ENCODE results near the gene ANKRD11.

Gene ANKRD11

DNA sequence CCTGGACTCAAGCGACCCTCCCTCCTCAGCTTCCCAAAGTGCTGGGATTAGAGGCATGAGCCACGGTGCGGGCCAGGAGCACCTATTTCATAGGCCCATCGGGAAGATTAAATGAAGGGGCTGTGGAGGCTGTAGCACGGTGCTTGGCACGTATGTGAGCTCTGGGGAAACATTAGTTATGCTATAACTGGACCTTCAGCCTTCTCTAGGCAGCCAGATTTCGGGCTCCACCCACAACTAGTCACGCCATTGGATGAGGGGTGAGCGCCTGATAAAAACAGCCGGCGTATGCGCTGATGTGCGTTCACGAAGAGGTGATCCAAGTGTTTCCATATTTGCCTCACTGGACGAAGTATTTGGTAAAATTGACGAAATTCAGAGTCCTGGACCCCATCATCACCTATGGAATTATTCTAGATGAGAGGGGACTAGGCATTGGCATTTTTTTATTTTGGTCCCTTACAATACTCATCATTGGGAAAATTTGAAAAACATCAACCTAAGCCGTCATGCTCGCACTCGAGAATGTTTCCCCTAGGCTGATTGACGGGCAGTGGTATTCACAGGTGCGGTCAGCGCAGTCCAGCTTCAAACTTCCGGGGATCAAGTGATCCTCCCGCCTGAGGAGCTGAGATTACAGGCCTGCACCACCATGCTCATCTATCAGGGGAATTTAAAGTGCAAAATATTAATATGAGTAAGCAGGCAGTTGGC lies 1.8 kb upstream of the ANKRD11 start:
- TF ChIP-seq, protein P1, sequence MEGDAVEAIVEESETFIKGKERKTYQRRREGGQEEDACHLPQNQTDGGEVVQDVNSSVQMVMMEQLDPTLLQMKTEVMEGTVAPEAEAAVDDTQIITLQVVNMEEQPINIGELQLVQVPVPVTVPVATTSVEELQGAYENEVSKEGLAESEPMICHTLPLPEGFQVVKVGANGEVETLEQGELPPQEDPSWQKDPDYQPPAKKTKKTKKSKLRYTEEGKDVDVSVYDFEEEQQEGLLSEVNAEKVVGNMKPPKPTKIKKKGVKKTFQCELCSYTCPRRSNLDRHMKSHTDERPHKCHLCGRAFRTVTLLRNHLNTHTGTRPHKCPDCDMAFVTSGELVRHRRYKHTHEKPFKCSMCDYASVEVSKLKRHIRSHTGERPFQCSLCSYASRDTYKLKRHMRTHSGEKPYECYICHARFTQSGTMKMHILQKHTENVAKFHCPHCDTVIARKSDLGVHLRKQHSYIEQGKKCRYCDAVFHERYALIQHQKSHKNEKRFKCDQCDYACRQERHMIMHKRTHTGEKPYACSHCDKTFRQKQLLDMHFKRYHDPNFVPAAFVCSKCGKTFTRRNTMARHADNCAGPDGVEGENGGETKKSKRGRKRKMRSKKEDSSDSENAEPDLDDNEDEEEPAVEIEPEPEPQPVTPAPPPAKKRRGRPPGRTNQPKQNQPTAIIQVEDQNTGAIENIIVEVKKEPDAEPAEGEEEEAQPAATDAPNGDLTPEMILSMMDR (IDR thresholded peaks at IDR 0.05; ENCODE audit: control extremely low read depth, extremely low read depth, low read depth, missing control alignments), result no peak
- ChIA-PET CTCF (no interaction called here), POLR2A (no interaction called here)
- DNase-seq (ENCODE audit: extremely low spot score), result no peak

DNA sequence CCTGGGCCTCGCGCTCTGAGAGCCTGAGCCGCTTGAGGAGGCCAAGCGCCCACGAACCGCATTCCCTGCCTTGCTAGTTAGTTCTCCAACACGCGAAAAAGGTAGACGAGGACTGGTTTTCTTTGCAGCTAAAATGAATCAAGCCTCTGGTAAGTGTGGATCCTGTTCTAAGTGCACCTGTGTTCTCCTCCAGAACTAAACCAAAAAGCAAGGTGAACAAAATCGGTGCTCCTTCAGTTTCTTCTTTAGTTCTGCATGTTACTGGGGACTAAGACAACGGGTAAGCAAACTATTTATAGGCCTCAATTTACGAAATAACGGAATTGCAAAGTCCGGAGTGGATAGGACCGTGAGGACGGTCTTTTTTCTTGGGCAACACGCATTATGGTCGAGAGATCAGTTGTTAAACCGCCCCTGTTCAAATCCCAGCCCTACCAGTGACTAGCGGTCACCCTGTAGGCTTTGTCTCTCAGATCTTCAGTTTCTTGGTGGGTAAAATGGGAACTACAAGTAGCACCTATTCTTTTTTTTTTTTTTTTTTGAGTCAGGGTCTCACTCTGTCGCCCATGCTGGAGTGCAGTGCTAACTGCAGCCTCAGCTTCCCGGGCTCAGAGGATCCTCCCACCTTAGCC lies 993 bp upstream of the ANKRD11 start:
- ChIA-PET CTCF (interaction anchor here (1.0 kb wide), 1 partner anchor 18 kb away, joined by 3 read pairs; no protein-coding TSS in a partner anchor), POLR2A (interaction anchor here (0.5 to 0.6 kb wide), 2 partner anchors 14 to 155 kb away, joined by 3 to 5 read pairs; no protein-coding TSS in a partner anchor)
- no peak for DNase-seq (ENCODE audit: extremely low spot score)
- TF ChIP-seq, protein P1 (IDR thresholded peaks at IDR 0.05; ENCODE audit: control extremely low read depth, extremely low read depth, low read depth, missing control alignments), result no peak

DNA sequence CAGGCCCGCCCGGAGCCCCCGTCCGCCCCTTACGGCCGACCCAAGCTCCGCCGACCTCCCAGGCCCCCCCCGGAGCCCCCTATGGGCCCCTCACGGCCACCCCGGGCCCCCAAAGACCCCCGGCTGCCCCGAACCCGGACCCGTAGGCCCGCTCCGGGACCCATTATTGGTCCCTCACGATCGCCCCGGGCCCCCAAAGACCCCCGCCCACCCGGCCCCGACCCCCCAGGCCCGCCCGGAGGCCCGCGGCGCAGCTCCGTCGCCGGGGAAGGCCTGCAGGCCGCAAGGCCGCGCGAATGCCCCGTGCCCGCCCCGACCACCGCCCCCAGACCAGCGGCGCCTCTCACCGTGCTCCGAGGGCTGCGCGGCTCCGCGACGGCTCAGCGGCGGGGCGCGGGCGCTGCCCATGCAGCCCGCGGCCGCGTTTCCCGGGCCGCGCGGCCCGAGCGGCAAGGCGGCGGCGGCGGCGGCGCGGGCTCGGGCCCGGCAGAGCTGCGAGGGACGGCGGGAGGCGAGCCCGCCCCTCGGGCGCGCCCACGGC lies 393 bp downstream of the ANKRD11 start:
- ChIA-PET POLR2A (interaction anchor here (1.3 kb wide), 1 partner anchor 11 kb away, joined by 3 read pairs; no protein-coding TSS in a partner anchor), CTCF (interaction anchor here (1.3 kb wide), 1 partner anchor 13 kb away, joined by 4 read pairs; no protein-coding TSS in a partner anchor)

DNA sequence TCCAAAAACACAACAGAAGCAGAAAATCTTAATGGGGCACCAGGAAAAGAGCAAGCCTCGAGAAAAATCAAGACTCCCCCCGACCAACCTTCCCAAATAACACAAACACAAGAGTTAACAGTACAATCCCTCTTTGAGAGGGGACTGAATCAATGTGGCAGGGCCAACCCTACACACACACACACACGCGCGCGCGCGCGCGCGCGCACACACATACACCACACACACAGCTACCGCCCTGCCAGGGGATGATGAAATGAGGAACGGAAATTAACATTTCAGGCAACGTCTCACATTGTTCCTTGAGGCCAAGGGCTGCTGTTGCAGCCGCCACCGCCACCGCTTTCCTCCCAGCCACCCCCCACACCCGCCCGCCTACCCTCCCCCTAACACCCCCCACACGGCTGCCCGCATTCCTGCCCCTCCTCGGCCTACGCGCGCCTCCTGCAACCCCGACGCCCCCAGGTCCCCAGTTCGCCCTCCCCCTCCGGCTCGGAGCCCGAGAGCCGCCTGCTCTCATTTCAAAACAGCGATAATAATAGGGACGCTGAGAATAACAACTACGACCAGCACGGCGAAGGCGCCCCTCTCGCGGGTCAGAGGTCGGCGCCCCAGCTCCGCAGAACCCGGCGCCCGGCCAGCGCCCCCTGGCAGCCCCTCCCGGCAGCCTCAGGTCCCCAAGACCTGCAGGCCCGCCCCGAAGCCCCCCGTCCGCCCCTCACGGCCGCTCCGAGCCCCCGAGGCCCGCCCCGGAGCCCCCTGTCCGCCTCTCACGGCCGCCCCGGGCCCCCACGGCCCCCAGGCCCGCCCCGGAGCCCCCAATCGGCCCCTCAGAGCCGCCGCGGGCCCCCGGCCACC lies 1.1 kb downstream of the ANKRD11 start:
- TF ChIP-seq, protein P1 (IDR thresholded peaks at IDR 0.05; ENCODE audit: control extremely low read depth, extremely low read depth, low read depth, missing control alignments), result peak; percentile 10
- ChIA-PET CTCF (interaction anchor here (1.0 to 1.5 kb wide), 5 partner anchors 10 to 75 kb away, joined by 3 to 5 read pairs (median 4); no protein-coding TSS in a partner anchor), POLR2A (interaction anchor here (0.6 to 1.3 kb wide), 3 partner anchors 10 to 167 kb away, joined by 3 to 8 read pairs (median 4); no protein-coding TSS in a partner anchor)
- DNase-seq (ENCODE audit: extremely low spot score), result peak; percentile 73

More for the DNA sequence above, 393 bp downstream of the ANKRD11 start:
- no peak for DNase-seq (ENCODE audit: extremely low spot score)
- TF ChIP-seq, protein P1 (IDR thresholded peaks at IDR 0.05; ENCODE audit: control extremely low read depth, extremely low read depth, low read depth, missing control alignments), result no peak

DNA sequence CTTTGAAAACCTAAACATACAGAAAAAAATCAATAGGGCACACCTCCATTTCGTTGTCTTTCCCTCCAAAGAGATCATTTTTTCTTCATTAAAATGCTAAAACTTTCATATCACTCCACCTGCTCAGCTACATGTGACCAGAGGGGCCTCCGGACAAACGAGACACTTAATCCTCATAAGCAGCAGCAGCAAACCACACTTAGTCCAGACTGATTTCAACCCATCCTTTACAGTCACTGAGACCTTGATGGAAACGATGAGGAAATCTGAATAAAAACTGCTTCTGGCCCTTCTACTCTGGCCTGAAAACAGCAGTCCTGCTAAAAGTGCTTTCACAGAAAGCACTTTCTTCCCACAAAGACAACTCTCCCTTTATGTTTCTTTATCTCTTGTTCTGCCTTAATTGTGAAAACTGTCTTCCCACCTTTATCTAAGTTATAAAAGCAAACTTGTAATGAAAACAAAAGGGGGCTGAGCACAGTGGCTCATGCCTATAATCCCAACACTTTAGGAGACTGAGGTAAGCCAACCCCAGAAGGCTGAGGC lies 4.6 kb downstream of the ANKRD11 start:
- ChIA-PET CTCF (interaction anchor here (1.0 to 1.9 kb wide), 3 partner anchors 9 to 25 kb away, joined by 3 to 5 read pairs (median 4); no protein-coding TSS in a partner anchor), POLR2A (interaction anchor here (0.7 to 2.3 kb wide), 7 partner anchors 9 to 216 kb away, joined by 3 to 10 read pairs (median 4); no protein-coding TSS in a partner anchor)
- DNase-seq (ENCODE audit: extremely low spot score), result no peak
- TF ChIP-seq, protein P1 (IDR thresholded peaks at IDR 0.05; ENCODE audit: control extremely low read depth, extremely low read depth, low read depth, missing control alignments), result no peak
